Vagina (tissue), 2 donors: ENCODE results near the gene CARD14. TPM values are rescaled to one million over a fixed set of nuclear protein-coding genes. Genes with fewer than 3 reads are reported as not detected.

Source experiments
- DNase-seq, 2 donors: peaks; one replicate each; pipeline ENCODE4 v3.0.0-alpha.2; 2017; ENCODE audit errors: extremely low spot score in 2 of 2
- H3K27ac ChIP-seq: fragments of 200-600 bp; sonication (generic); one replicate; pipeline ENCODE4 v1.5.1; 2019
- H3K27me3 ChIP-seq: fragments of 200-600 bp; sonication (generic); one replicate; pipeline ENCODE4 v1.5.1; 2019
- H3K36me3 ChIP-seq, 2 donors: fragments of 200-600 bp; sonication (generic); one replicate each; pipeline ENCODE4 v1.5.1; 2017 to 2019
- H3K4me1 ChIP-seq: fragments of 200-600 bp; sonication (generic); one replicate; pipeline ENCODE4 v1.5.1; 2019
- H3K4me3 ChIP-seq, 2 donors: fragments of 200-600 bp; sonication (generic); 1 replicate in 1 of 2; 2 replicates in 1 of 2; pipeline ENCODE4 v1.5.1; 2016 to 2019
- H3K9me3 ChIP-seq: fragments of 200-600 bp; sonication (generic); one replicate; pipeline ENCODE4 v1.5.1; 2019
- CTCF ChIP-seq, 3 experiments: fragments of 450-650 bp in 2 of 3; fragments of 200-600 bp in 1 of 3; sonication (generic) in 1 of 3; IDR thresholded peaks; one replicate each; pipeline ENCODE4 v1.5.1; 2017 to 2019; ENCODE audit warnings: antibody characterized with exemption in 3 of 3, mild to moderate bottlenecking in 2 of 3, moderate library complexity in 2 of 3
- POLR2A ChIP-seq, 2 donors: fragments of 450-650 bp; IDR thresholded peaks; one replicate each; pipeline ENCODE4 v1.6.1; 2017; ENCODE audit warnings: antibody characterized with exemption in 2 of 2, mild to moderate bottlenecking in 2 of 2, moderate library complexity in 2 of 2
- POLR2AphosphoS5 ChIP-seq, 2 donors: sonication (generic); formaldehyde crosslinking; IDR thresholded peaks; one replicate each; pipeline ENCODE4 v1.9.0; 2017; ENCODE audit warnings: antibody characterized with exemption in 2 of 2, mild to moderate bottlenecking in 2 of 2, low read depth in 1 of 2; ENCODE audit not compliant: insufficient read depth in 1 of 2
- intact Hi-C: fragments of 100-400 bp; cut with DNase I; formaldehyde crosslinking; loops from one replicate; pipeline ENCODE4 v1.15.1; 2023
- total RNA-seq: library from RNA; depleted of rRNA; stranded (reverse); fragments of >200 nt; gene quantifications from one replicate; pipeline ENCODE4 v1.2.3, GENCODE V29; 2016

CARD14 gene
- total RNA-seq, 1 donor from 2014 or later: 30.0 TPM

GRCh38 chr17:80213643-80213975 lies 43.8 kb downstream of the CARD14 start:
- H3K9me3 ChIP-seq: no peaks in the 10 kb centered on the region
- no peak for DNase-seq
- intact Hi-C loops: no loop called here
- TF ChIP-seq POLR2A (IDR thresholded peaks at IDR 0.05): no peak
- TF ChIP-seq CTCF (IDR thresholded peaks at IDR 0.05): no peak
- H3K4me1 ChIP-seq: peaks cover 5% of the 10 kb centered on the region
- no peak overlapping the region for H3K27ac ChIP-seq
- H3K36me3 ChIP-seq: peaks cover 5 to 53% of the 10 kb centered on the region in 2 donors
- H3K4me3 ChIP-seq: no peak overlapping the region
- no peaks in the 10 kb centered on the region for H3K27me3 ChIP-seq

GRCh38 chr17:80214012-80214877 lies 44.4 kb downstream of the CARD14 start:
- peaks cover 12% of the 10 kb centered on the region for H3K4me1 ChIP-seq
- no peak overlapping the region for H3K4me3 ChIP-seq
- no peak overlapping the region for H3K27ac ChIP-seq
- intact Hi-C loops: no loop called here
- H3K9me3 ChIP-seq: no peaks in the 10 kb centered on the region
- TF ChIP-seq POLR2AphosphoS5 (IDR thresholded peaks at IDR 0.05; ENCODE audit: insufficient read depth in 1 of 2, low read depth in 1 of 2) (no peak), CTCF (IDR thresholded peaks at IDR 0.05) (no peak), POLR2A (IDR thresholded peaks at IDR 0.05) (no peak)
- no peaks in the 10 kb centered on the region for H3K27me3 ChIP-seq
- DNase-seq: no peak
- peaks cover 5 to 52% of the 10 kb centered on the region in 2 donors for H3K36me3 ChIP-seq

- no peak overlapping the region for H3K4me3 ChIP-seq
- H3K9me3 ChIP-seq: no peaks in the 10 kb centered on the region
- intact Hi-C loops: no loop called here
- no peak for TF ChIP-seq POLR2A (IDR thresholded peaks at IDR 0.05)
- no peak for TF ChIP-seq CTCF (IDR thresholded peaks at IDR 0.05)
- TF ChIP-seq POLR2AphosphoS5 (IDR thresholded peaks at IDR 0.05; ENCODE audit: insufficient read depth in 1 of 2, low read depth in 1 of 2): no peak
- no peak for DNase-seq
- H3K4me1 ChIP-seq: peaks cover 18% of the 10 kb centered on the region
- H3K27me3 ChIP-seq: no peaks in the 10 kb centered on the region
- H3K27ac ChIP-seq: no peak overlapping the region
- peaks cover 5 to 46% of the 10 kb centered on the region in 2 donors for H3K36me3 ChIP-seq
Observed at GRCh38 chr17:80214878-80215210, 45.0 kb downstream of the CARD14 start.

- TF ChIP-seq POLR2A (IDR thresholded peaks at IDR 0.05): no peak
- TF ChIP-seq CTCF (IDR thresholded peaks at IDR 0.05): no peak
- no peak for TF ChIP-seq POLR2AphosphoS5 (IDR thresholded peaks at IDR 0.05; ENCODE audit: insufficient read depth in 1 of 2, low read depth in 1 of 2)
- no peak overlapping the region for H3K27ac ChIP-seq
- H3K4me3 ChIP-seq: no peak overlapping the region
- intact Hi-C loops: no loop called here
- no peak for DNase-seq
- H3K4me1 ChIP-seq: peaks cover 30% of the 10 kb centered on the region
- no peaks in the 10 kb centered on the region for H3K9me3 ChIP-seq
- H3K36me3 ChIP-seq: peaks cover 5 to 30% of the 10 kb centered on the region in 2 donors
- no peaks in the 10 kb centered on the region for H3K27me3 ChIP-seq
Observed at GRCh38 chr17:80216473-80217456, 46.9 kb downstream of the CARD14 start.
